Measurements from ENCODE around the gene NTSR1.

The NTSR1 gene

GRCh38 chr20:62684981-62685380 lies 23.7 kb upstream of the NTSR1 start:
- no peak for TF ChIP-seq CTCF (conservative IDR thresholded peaks at IDR 0.05)

GRCh38 chr20:62685781-62686555 lies 22.7 kb upstream of the NTSR1 start:
- TF ChIP-seq CTCF (conservative IDR thresholded peaks at IDR 0.05): no peak
- peak overlapping the region; percentile 56 for H3K27ac ChIP-seq

More at GRCh38 chr20:62684981-62685380, 23.7 kb upstream of the NTSR1 start:
- H3K27ac ChIP-seq: no peak overlapping the region

- TF ChIP-seq CTCF (conservative IDR thresholded peaks at IDR 0.05): no peak
- no peak overlapping the region; the same call in 1 of the 2 replicates for H3K27ac ChIP-seq
Measured at GRCh38 chr20:62686869-62687830, 21.5 kb upstream of the NTSR1 start.

- TF ChIP-seq CTCF (conservative IDR thresholded peaks at IDR 0.05): no peak
- no peak overlapping the region for H3K27ac ChIP-seq
Measured at GRCh38 chr20:62688083-62688482, 20.6 kb upstream of the NTSR1 start.

GRCh38 chr20:62688855-62689460 lies 19.7 kb upstream of the NTSR1 start:
- peak; percentile 28; the same call in 1 of the 2 replicates for TF ChIP-seq CTCF (conservative IDR thresholded peaks at IDR 0.05)
- H3K27ac ChIP-seq: no peak overlapping the region

- TF ChIP-seq CTCF (conservative IDR thresholded peaks at IDR 0.05): no peak
- H3K27ac ChIP-seq: no peak overlapping the region
Measured at GRCh38 chr20:62689861-62690260, 18.8 kb upstream of the NTSR1 start.
